Measurements from ENCODE around the gene PCDH12.

The PCDH12 gene

DNA sequence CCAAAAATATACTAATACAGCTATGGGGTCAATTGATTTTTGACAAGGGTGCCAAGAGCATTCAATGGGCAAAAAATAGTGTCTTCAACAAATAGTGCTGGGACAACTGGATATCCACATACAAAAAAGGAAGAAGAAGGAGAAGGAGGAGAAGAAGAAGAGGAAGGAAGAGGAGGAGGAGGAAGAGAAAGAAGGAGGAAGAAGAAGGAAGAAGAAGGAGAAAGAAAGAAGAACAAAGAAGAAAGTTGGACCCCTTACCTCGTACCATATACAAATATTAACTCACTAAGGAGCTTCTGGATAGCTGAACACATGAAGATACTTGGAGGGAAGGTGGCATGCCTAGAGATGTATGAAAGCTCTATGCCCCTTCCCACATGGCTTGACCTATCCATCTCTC, 51.5 kb downstream of the PCDH12 start:
- DNase-seq: no peak

DNA sequence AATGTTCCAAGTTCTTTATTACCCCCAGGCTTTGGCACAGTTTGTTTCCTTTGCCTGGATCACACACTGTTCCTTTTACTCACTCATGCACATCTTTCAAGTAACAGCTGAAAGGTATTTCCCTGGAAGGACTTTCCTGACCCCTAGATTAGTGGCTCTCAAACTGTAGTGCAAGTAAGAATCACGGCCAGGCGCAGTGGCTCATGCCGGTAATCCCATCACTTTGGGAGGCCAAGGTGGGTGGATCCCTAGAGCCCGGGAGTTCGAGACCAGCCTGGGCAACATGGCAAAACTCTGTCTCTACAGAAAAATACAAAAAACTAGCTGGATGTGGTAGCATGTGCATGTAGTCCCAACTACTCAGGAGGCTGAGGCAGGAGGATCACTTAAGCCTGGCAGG, 53.5 kb downstream of the PCDH12 start:
- no peak for DNase-seq

DNA sequence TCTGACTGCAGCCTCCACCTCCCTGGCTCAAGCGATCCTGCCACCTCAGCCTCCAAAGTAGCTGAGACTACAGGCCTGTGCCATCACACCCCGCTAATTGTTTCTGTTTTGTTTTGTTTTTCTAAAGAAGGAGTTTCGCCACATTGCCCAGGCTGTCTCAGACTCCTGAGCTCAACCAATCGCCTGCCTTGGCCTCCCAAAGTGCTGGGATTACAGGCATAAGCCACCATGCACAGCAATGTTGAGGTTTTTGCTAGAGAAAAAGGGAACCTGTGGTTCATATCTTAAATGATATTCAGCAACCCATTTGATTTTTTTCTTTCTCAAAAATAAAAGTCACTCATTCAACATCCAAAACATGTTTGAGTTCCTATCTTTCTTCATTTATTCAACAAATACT, 54.7 kb downstream of the PCDH12 start:
- DNase-seq: no peak

DNA sequence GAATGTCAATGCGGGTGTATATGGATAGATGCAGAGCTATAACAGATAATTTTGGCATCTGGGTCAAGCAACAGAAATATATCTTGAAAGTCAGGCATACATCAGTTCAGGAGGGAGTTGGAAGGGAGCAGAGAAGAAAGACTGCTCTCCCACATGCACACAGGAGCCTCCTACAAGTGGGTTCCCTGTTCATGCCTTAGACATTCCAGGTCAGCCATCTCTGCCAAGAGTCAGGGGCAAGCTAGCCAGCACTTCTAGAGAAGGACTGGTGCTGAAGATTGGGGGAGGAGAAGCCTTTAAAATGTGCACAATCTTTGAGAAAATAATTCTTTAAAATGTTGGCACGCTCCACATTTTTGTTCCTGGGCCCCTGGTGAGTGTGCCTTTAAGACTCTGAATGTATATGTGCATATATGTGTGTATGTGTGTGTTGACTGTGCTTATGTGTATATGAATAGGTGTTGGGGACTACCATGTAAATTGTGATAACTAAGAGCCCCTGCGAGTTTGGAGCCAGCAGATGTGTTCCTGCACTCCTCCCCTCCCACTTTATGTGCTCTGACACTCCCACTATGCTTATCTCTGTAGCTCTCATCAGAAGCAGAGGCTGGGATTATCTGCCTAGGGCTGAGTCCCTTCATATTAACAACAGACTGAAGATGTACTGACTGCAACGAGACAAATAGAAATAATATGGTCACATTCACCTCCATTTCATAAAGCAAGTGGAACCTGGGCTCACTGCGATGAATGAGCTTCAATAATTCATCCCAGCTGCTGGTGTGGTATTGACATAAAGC, 55.8 kb downstream of the PCDH12 start:
- no peak for DNase-seq

DNA sequence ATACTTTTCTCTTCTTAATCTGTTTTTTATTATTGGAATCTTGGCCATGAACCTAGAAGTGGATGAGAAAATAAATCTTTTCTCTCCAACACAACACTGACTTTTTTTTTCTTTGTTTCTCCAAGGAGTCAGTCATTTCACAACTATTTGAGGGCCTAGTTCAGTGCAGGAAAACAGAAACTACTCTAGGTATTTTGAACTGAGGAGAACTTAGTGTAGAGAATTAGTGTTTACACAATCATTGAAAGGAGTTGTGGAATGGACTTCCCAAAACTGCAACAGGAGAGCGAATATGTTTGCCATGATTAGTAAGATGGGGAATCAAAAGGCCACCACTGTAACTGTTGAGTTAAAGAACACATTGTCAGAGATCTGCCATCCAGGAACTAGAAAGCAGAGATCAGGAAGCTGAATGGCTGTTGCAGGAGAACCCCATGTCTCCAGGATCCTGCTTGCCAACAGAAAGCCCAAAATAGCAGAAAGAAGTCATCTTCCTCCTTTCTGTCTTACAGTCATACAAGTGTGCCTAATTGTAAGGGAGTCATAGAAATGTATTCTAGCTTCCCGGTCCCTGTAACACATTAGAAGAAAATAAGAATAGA, 59.5 kb downstream of the PCDH12 start:
- no peak for DNase-seq

DNA sequence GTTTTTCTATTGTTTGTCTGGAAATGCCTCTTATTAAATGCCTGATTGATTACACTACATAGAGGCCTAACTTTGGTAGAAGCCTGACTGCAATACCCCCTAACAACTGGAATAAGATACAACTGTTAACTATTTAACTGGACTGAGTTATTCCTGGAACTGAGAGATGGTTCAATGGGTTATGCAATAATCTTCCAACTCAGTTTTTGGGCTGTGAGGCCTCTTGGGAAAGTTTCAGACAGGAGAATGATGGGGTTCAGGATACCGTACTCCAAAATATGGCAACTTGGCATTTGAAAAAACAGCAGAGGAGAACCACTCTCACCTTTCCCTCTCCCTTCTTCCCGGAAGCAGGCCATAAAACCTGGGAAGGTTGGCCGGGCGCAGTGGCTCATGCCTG, 60.6 kb downstream of the PCDH12 start:
- no peak for DNase-seq
